ENCODE data around the gene STYXL2. TPM values are rescaled to one million over a fixed set of nuclear protein-coding genes. Genes with fewer than 3 reads are reported as not detected.

The STYXL2 gene
- total RNA-seq, 1 experiment from 2014 or later: not detected

- DNase-seq (ENCODE audit: low read depth, low spot score) (no peak), ATAC-seq (no peak)
- H3K9me3 ChIP-seq (ENCODE audit: control insufficient read depth, insufficient read depth, low read depth, low read length): no peaks in the 10 kb centered on the region
- no TSS peak for BruUV-seq (replicated peaks)
- in situ Hi-C loops (cut with HindIII; ENCODE audit: low pct_unique_long_range_greater_than_20kb, low sequenced_read_pairs): no loop called here
- intact Hi-C loops (cut with micrococcal nuclease; ENCODE audit: unreplicated experiment): no loop called here
- no peaks in the 10 kb centered on the region for H3K36me3 ChIP-seq (ENCODE audit: control insufficient read depth, insufficient read depth, low read length)
- no peak overlapping the region for H3K27ac ChIP-seq (ENCODE audit: low read length)
- ChIA-PET POLR2A (no interaction called here), CTCF (no interaction called here)
- H3K4me1 ChIP-seq (ENCODE audit: control insufficient read depth, insufficient read depth, low read length): no peaks in the 10 kb centered on the region; the same call in 1 of the 2 replicates
- no peak overlapping the region for H3K4me3 ChIP-seq (ENCODE audit: low read depth in 2 of 2, low read length in 2 of 2)
- no peak for TF ChIP-seq POLR2AphosphoS5 (IDR thresholded peaks at IDR 0.05; ENCODE audit: low read depth, low read length)
- no peak for TF ChIP-seq SIN3A (IDR thresholded peaks at IDR 0.05; ENCODE audit: borderline replicate concordance, insufficient read depth, low read depth, low read length)
- no peak for TF ChIP-seq REST (IDR thresholded peaks at IDR 0.05; ENCODE audit: insufficient read depth in 1 of 2, low read depth in 2 of 2, low read length in 1 of 2)
- TF ChIP-seq, protein P1, sequence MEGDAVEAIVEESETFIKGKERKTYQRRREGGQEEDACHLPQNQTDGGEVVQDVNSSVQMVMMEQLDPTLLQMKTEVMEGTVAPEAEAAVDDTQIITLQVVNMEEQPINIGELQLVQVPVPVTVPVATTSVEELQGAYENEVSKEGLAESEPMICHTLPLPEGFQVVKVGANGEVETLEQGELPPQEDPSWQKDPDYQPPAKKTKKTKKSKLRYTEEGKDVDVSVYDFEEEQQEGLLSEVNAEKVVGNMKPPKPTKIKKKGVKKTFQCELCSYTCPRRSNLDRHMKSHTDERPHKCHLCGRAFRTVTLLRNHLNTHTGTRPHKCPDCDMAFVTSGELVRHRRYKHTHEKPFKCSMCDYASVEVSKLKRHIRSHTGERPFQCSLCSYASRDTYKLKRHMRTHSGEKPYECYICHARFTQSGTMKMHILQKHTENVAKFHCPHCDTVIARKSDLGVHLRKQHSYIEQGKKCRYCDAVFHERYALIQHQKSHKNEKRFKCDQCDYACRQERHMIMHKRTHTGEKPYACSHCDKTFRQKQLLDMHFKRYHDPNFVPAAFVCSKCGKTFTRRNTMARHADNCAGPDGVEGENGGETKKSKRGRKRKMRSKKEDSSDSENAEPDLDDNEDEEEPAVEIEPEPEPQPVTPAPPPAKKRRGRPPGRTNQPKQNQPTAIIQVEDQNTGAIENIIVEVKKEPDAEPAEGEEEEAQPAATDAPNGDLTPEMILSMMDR (IDR thresholded peaks at IDR 0.05): no peak
- TF ChIP-seq TCF7L2 (IDR thresholded peaks at IDR 0.05; ENCODE audit: low read depth, low read length): no peak
- peaks cover 8% of the 10 kb centered on the region; the same call in 1 of the 2 replicates for H3K27me3 ChIP-seq (ENCODE audit: control insufficient read depth, insufficient read depth, low read length)
Observed at GRCh38 chr1:167077868-167078210, 16.0 kb upstream of the STYXL2 start.

DNA sequence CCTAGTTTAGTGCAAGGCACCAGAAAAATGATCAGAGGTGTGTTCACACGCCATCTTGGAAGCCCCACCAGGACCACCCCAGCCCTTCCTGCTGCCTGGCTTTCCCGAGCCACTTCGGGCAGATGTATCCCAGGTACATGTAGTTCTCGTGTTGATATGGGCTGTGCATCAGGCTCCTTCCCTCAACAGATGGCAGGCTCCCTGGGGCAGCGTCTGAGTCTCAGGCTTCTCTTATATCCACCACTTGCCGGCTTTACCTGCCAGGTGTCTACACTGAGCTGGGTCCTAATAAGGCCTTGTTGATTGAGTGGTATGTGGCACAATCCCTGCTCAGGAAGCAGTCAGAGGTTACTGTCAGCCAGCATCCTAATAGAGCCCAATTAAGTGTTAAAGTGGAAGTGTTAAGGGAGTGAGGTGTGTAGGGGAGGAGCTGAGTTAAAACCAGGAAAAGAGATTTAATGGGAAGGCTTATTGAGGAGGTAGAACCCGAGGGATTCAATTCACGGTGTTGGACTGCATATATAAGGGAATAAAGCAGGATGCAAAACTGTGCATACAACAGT, 12.2 kb upstream of the STYXL2 start:
- H3K4me3 ChIP-seq (ENCODE audit: low read depth in 2 of 2, low read length in 2 of 2): no peak overlapping the region
- ATAC-seq (no peak), DNase-seq (ENCODE audit: low read depth, low spot score) (no peak)
- POLR2A ChIA-PET: no interaction called here
- CTCF ChIA-PET: no interaction called here
- H3K27ac ChIP-seq (ENCODE audit: low read length): no peak overlapping the region
- intact Hi-C loops (cut with micrococcal nuclease; ENCODE audit: unreplicated experiment) (no loop called here), in situ Hi-C loops (cut with HindIII; ENCODE audit: low pct_unique_long_range_greater_than_20kb, low sequenced_read_pairs) (no loop called here)
- H3K27me3 ChIP-seq (ENCODE audit: control insufficient read depth, insufficient read depth, low read length): peaks cover 8% of the 10 kb centered on the region; the same call in 1 of the 2 replicates
- TF ChIP-seq POLR2AphosphoS5 (IDR thresholded peaks at IDR 0.05; ENCODE audit: low read depth, low read length) (no peak), REST (IDR thresholded peaks at IDR 0.05; ENCODE audit: insufficient read depth in 1 of 2, low read depth in 2 of 2, low read length in 1 of 2) (no peak), SIN3A (IDR thresholded peaks at IDR 0.05; ENCODE audit: borderline replicate concordance, insufficient read depth, low read depth, low read length) (no peak), TCF7L2 (IDR thresholded peaks at IDR 0.05; ENCODE audit: low read depth, low read length) (no peak)
- TF ChIP-seq, protein P1 (IDR thresholded peaks at IDR 0.05): no peak
- no TSS peak for BruUV-seq (replicated peaks)
- no peaks in the 10 kb centered on the region for H3K9me3 ChIP-seq (ENCODE audit: control insufficient read depth, insufficient read depth, low read depth, low read length)
- no peaks in the 10 kb centered on the region for H3K36me3 ChIP-seq (ENCODE audit: control insufficient read depth, insufficient read depth, low read length)
- H3K4me1 ChIP-seq (ENCODE audit: control insufficient read depth, insufficient read depth, low read length): no peaks in the 10 kb centered on the region; the same call in 1 of the 2 replicates

Data from Panc1 (cell line).